ENCODE measurements around the gene RBM47.
"Not testable (repeated sequence)": the region's sequence is repeated elsewhere in the genome, so short reads cannot be mapped to it uniquely, and the experiment has no call there.

The RBM47 gene

DNA sequence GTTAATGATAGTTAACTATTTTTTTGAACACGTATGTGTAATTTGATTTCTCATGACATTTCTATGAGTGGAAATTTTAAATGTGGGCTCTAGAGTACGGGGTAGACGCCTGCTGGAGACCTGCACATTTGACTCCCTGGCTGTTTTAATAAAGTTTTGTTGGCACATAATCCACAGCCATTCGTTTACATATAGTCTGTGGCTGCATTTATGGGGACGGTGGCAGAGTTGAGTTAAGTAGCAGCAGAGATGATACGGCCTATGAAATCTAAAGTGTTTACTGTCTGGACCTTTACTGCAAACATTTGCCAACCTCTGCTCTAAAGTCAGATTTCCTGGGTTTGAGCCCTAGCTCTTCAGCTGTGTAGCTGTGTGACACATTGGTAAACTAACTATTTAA, 175.8 kb downstream of the RBM47 start:
- FAIRE-seq (no peak), DNase-seq (ENCODE audit: low spot score) (no peak)

GRCh38 chr4:40448875-40449274, 180.8 kb downstream of the RBM47 start:
- no peak for DNase-seq (ENCODE audit: low spot score)
- no peak for FAIRE-seq

DNA sequence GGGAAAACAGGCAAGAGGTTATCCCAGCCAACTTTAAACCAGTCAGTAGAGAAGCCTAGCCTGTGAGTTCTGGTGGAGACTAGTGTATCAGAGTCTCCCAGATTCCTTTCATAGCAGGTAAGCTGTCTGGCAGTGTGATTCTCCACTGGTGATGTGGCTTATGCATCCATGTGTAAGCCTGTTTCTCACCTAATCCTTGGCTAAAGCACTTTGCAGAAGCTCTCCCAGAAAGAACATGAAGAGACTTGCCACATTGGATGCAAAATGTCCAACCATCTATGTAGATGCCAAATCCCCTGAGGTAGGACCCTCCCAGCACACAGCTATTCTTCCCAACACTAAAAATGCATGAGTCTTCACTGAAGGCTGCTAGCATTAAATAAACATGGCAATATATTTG, 182.8 kb downstream of the RBM47 start:
- DNase-seq (ENCODE audit: low spot score): no peak
- FAIRE-seq: no peak

DNA sequence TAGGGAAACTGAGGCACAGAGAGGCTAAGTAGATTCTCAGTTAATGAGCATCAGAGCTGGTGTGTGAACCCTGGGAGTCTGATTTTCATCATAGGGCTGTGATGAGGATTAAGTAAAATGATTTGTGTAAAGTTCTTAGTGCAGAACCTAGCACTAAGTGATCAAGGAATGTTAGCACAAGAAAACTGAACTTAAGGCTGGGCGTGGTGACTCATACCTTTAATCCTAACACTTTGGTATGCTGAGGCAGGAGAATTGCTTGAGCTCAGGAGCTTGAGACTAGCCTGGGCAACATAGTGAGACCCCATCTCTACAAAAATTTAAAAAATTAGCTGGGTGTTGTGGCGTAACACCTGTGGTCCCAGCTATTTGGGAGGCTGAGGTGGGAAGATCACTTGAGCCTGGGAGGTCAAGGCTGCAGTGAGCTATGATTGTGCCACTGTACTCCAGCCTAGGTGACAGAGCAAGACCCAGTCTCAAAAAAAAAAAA, 183.4 kb downstream of the RBM47 start:
- not testable (repeated sequence) for FAIRE-seq; DNase-seq (ENCODE audit: low spot score)

DNA sequence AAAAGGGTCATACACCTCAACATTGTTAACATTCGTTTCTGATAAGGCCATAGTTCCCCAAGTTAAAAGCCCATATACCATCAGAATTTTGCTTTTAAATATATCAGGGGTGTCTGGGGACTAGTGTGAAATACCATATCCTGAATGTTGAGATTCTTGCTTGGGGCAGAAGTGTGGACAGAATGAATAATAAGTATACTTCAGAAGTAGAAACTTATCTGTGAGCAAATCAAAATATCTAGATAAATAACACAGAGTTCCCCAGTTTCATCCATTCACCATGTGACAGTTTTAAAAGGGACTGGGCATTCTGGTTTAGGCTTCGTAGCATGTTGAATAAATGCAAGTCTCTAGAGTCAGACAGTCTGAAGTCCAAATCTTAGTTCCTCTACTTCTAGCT, 184.0 kb downstream of the RBM47 start:
- DNase-seq (ENCODE audit: low spot score) (no peak), FAIRE-seq (no peak)

- FAIRE-seq: no peak
Measured at GRCh38 chr4:40441430-40441829, 188.2 kb downstream of the RBM47 start.

DNA sequence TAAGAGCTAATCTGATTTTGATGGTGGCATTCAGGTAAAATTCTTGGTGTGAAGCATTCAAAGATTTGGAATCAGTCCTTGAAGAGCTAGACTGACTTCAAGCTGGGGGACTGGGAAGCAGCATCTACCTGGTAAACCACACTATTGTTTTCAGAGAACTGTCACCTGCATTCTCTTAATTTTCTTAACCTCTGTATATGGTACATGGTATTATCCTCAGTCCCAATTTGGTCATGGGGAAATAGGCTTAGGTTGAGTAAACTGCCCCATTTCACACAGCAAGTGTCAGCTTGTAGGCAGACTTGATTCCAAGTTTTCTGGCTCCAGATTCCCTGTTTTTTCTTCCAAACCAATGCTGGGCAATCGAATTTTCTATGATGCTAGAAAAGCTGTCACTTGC, 190.1 kb downstream of the RBM47 start:
- no peak for FAIRE-seq
- no peak for DNase-seq (ENCODE audit: low spot score)

More at GRCh38 chr4:40441430-40441829, 188.2 kb downstream of the RBM47 start:
- DNase-seq (ENCODE audit: low spot score): no peak

DNA sequence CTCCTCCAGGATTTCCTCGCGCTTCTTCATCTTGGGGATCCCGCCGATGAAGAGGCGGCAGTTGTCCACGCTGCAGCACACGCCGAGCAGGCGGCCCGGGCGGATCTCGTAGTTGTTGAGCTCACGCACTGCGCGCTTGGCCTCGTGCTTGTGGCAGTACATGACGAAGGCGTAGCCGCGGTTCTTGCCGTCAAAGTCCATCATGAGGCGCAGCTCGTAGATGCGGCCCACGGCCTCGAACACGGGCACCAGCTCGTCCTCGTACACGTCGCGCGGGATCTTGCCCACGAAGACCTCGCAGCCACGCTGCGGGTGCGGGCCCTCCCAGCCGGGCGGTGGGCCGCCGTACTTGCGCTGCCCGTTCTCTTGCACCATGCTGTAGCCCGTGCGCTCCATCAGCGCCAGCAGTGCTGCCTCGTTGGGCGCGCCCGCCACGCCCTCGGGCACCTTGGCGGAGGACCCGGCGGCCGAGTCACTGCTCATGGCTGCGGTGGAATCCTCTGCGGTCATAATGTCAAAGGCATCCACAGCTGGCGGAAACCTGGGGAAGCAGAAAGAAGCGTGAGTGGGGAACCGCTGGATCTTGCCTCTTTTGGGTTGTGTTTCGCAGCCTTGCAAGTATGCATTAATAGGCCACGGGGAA, 191.2 kb downstream of the RBM47 start:
- no peak for FAIRE-seq
- no peak for DNase-seq (ENCODE audit: low spot score)

DNA sequence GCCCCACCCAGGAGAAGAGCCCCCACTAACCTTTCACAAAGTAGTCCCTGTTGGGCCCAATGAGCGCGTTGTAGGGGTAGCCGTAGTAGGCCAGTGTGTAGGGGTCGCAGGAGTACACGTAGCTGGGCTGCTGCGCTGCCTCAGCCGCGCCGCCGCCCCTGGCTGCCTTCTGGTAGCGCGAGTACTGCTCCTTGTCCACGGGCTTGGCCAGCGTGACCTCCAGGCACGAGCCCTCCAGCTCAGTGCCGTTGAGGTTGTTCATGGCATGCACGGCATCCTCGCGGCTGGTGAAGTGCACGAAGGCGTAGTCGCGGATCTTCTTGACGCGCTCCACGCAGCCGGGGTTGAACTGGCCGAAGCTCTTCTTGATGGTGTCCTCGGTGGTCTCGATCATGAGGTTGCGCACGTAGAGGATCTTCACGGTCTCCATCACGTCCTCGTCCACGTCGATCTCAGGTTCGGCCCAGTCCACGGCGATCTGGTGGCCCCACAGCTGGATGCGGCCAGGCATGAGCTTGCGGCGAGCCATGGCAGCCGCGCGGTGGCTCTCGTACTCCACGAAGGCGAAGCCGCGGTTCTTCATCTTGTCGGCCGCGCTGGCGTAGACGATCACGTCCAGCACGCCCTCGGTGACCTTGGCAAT, 191.8 kb downstream of the RBM47 start:
- FAIRE-seq (no peak), DNase-seq (ENCODE audit: low spot score) (no peak)

DNA sequence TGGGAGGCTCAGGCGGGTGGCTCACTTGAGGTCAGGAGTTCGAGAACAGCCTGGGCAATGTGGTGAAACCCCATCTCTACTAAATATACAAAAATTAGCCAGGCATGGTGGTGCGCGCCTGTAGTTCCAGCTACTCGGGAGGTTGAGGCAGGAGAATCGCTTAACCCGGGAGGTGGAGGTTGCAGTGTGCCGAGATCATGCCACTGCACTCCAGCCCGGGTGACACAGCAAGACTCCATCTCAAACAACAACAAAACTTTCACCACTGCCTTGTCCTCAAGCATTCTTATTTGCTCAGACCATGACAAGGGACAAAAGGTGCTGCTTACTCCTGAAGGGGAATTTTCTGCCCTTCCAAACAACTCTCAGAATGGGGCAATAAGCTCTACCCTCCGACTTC, 194.4 kb downstream of the RBM47 start:
- DNase-seq (ENCODE audit: low spot score); FAIRE-seq: not testable (repeated sequence)

GRCh38 chr4:40434126-40434687, 195.5 kb downstream of the RBM47 start:
- no peak for FAIRE-seq
- no peak for DNase-seq (ENCODE audit: low spot score)

GRCh38 chr4:40432504-40432903, 197.2 kb downstream of the RBM47 start:
- no peak for DNase-seq (ENCODE audit: low spot score)
- FAIRE-seq: no peak

- FAIRE-seq: not testable (repeated sequence)
Measured at GRCh38 chr4:40427871-40428270, 201.8 kb downstream of the RBM47 start.

DNA sequence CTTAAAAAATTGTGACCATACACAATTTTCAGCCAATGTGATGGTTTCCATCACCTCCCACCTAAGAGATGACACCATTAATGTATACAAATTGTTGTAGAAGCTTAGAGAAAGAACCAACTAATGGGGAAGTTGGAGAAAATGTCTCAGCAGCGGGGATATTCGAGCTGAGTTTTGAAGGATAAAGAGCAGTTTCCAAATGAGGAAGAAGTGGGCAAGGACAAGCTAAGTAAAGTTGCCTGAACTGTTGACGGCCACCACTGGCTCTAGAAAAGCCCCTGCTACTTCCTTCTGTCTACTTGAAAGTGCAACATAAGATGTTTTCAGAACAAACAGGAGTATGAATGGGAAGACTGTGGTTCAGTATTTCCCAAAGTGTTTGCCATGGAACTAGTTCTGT, 202.5 kb downstream of the RBM47 start:
- FAIRE-seq (no peak), DNase-seq (ENCODE audit: low spot score) (no peak)

More at GRCh38 chr4:40427871-40428270, 201.8 kb downstream of the RBM47 start:
- DNase-seq (ENCODE audit: low spot score): not testable (repeated sequence)

- FAIRE-seq (no peak), DNase-seq (ENCODE audit: low spot score) (no peak)
Measured at GRCh38 chr4:40425799-40426574, 203.7 kb downstream of the RBM47 start.

GRCh38 chr4:40423735-40424134, 205.9 kb downstream of the RBM47 start:
- peak; percentile 51 for FAIRE-seq
- DNase-seq (ENCODE audit: low spot score): peak; percentile 48

- FAIRE-seq (no peak), DNase-seq (ENCODE audit: low spot score) (no peak)
Measured at GRCh38 chr4:40421839-40422708, 207.6 kb downstream of the RBM47 start.

- FAIRE-seq: no peak
- no peak for DNase-seq (ENCODE audit: low spot score)
Measured at GRCh38 chr4:40419231-40419912, 210.3 kb downstream of the RBM47 start.

DNA sequence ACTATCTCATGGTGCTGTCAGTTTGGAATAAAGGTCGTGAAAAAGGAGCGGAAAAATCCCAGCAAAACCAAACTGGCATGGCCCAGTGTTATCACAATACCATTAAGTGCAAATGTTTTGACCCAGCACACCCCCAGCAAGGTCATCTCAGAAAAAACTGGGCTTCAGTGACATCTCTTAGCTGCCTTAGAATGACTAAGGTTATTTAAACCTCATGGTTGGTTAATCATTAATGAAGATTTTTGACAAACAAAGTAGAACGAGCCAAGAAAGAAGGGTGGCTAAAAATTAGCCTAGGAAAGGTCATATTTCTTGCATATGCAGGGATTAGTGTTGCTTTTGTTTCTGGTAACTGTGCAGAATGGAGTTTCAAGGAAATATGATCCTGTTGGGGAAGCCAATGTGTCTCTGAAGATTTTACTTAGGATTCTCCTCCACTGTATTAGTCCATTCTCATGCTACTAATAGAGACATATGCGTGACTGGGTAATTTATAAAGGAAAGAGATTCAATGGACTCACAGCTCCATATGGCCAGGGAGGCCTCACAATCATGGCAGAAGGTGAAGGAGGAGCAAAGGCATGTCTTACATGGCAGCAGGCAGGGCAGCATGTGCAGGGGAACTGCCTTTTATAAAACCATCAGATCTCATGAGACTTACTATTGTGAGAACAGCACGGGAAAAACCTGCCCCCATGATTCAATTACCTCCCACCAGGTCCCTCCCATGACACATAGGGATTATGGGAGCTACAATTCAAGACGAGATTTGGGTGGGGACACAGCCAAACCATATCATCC, 211.0 kb downstream of the RBM47 start:
- FAIRE-seq (peak; percentile 98), DNase-seq (ENCODE audit: low spot score) (peak; percentile 85)
